Duodenal mucosa (tissue), 2 donors: ENCODE results near the gene SKIC2.
"Not testable (repeated sequence)": the region's sequence is repeated elsewhere in the genome, so short reads cannot be mapped to it uniquely, and the experiment has no call there.

Source experiments
- H3K27ac ChIP-seq: one replicate; pipeline ENCODE4 v1.7.0; 2013; ENCODE audit warnings: low read depth, low read length
- H3K27me3 ChIP-seq, 2 donors: one replicate each; pipeline ENCODE4 v1.7.0; 2013; ENCODE audit warnings: low read length in 2 of 2, control low read depth in 1 of 2; ENCODE audit not compliant: insufficient read depth in 2 of 2, control insufficient read depth in 1 of 2
- H3K36me3 ChIP-seq, 2 donors: one replicate each; pipeline ENCODE4 v1.7.0; 2013; ENCODE audit warnings: low read length in 2 of 2, control low read depth in 1 of 2; ENCODE audit not compliant: insufficient read depth in 2 of 2, control insufficient read depth in 1 of 2
- H3K4me1 ChIP-seq, 2 donors: one replicate each; pipeline ENCODE4 v1.7.0; 2013; ENCODE audit warnings: low read length in 2 of 2, control low read depth in 1 of 2; ENCODE audit not compliant: insufficient read depth in 2 of 2, control insufficient read depth in 1 of 2
- H3K4me3 ChIP-seq, 2 donors: one replicate each; pipeline ENCODE4 v1.7.0; 2013; ENCODE audit warnings: low read length in 2 of 2, low read depth in 1 of 2
- H3K9ac ChIP-seq, 2 donors: one replicate each; pipeline ENCODE4 v1.7.0; 2013; ENCODE audit warnings: low read length in 2 of 2, low read depth in 1 of 2
- H3K9me3 ChIP-seq, 2 donors: one replicate each; pipeline ENCODE4 v1.7.0; 2013; ENCODE audit warnings: low read length in 2 of 2, control low read depth in 1 of 2; ENCODE audit not compliant: control insufficient read depth in 1 of 2

Gene SKIC2

DNA sequence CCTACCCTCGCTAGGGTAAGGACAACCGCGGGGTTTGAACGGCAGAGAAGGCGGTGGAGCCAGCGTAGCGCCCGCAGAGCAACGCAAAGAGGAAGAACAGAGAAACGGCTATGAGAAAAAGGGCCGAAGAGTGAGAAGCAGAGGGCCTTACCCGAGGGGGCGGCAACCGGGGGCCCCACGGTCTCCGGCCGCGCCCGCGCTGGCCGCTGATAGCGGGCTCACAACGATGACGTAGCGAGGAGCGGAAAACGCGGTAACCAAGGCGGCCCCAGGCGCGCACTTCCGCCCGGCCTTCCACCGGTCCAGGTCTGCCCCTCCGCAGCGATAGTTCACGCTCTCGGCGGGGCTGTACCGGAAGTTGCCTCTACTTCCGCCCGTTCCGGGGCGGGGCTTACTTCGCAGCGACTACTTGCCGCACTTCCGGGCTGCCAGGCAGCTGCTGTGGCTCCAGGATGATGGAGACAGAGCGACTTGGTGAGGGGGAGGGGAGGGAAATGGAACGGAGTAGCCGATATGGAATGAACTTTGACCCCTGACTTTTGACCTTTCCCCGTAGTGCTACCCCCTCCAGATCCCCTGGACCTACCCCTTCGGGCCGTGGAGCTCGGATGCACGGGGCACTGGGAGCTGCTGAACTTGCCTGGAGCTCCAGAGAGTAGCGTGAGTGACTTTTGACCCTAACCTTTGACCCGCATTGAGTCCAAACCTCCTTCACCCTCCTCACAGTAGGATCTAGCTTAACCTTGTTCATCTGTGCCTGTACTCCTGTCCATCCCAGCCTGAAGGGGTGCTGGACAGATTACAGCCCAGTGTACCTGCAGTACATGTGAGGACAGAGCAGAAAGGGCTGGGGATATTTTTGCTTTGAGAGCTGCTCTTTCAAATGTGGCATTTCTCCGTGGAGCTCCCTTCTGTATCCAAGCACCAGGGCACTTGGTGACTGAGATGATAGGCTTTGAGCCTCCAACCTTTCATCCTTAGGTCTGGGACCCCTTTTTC is at the start of gene SKIC2, which contains the start of gene NELFE:
Gene SKIC2 (plus strand): TSS at position 435 of the 999 bp plus-strand sequence. CDS start 18 bp downstream, at position 453.
Gene NELFE (minus strand): TSS at position 231 of the 999 bp plus-strand sequence. CDS start 525 bp downstream, outside the sequence.
- Histone ChIP-seq H3K27ac (peak within 1 kb of the TSS; percentile 79), H3K4me3 (peak within 1 kb of the TSS; percentile 99 to 100), H3K9me3 (no peaks in the 10 kb centered on the region), H3K4me1 (peaks cover 19 to 21% of the 10 kb centered on the region in 2 donors), H3K27me3 (no peaks in the 10 kb centered on the region), H3K9ac (peak within 1 kb of the TSS; percentile 98 to 99), H3K36me3 (peaks cover 45 to 65% of the 10 kb centered on the region in 2 donors)

- H3K27me3 ChIP-seq, H3K4me1 ChIP-seq, H3K36me3 ChIP-seq, H3K27ac ChIP-seq, H3K4me3 ChIP-seq, H3K9ac ChIP-seq, H3K9me3 ChIP-seq: not testable (repeated sequence)
These were observed 49.7 kb upstream of the SKIC2 start for GRCh38 chr6:31909298-31909697.

GRCh38 chr6:31911826-31912585 is 47.0 kb upstream of the SKIC2 start:
- Histone ChIP-seq H3K36me3 (no peaks in the 10 kb centered on the region), H3K4me1 (no peaks in the 10 kb centered on the region), H3K27ac (no peak overlapping the region), H3K27me3 (no peaks in the 10 kb centered on the region), H3K4me3 (no peak overlapping the region), H3K9ac (no peak overlapping the region), H3K9me3 (no peaks in the 10 kb centered on the region)

GRCh38 chr6:31915351-31915750 is 43.6 kb upstream of the SKIC2 start:
- H3K27ac ChIP-seq: no peak overlapping the region

GRCh38 chr6:31915756-31916155 is 43.2 kb upstream of the SKIC2 start:
- H3K9me3 ChIP-seq: no peaks in the 10 kb centered on the region
- no peak overlapping the region for H3K9ac ChIP-seq
- no peaks in the 10 kb centered on the region for H3K36me3 ChIP-seq

More at GRCh38 chr6:31915351-31915750, 43.6 kb upstream of the SKIC2 start:
- Histone ChIP-seq H3K9ac (no peak overlapping the region), H3K4me1 (no peaks in the 10 kb centered on the region), H3K27me3 (no peaks in the 10 kb centered on the region), H3K36me3 (no peaks in the 10 kb centered on the region), H3K9me3 (no peaks in the 10 kb centered on the region), H3K4me3 (no peak overlapping the region)

GRCh38 chr6:31918069-31918720 is 40.8 kb upstream of the SKIC2 start:
- H3K9ac ChIP-seq: no peak overlapping the region
- H3K27ac ChIP-seq: no peak overlapping the region
- H3K9me3 ChIP-seq: no peaks in the 10 kb centered on the region
- no peaks in the 10 kb centered on the region for H3K4me1 ChIP-seq
- no peaks in the 10 kb centered on the region for H3K27me3 ChIP-seq
- H3K36me3 ChIP-seq: no peaks in the 10 kb centered on the region
- no peak overlapping the region for H3K4me3 ChIP-seq

More at GRCh38 chr6:31915756-31916155, 43.2 kb upstream of the SKIC2 start:
- H3K4me1 ChIP-seq: no peaks in the 10 kb centered on the region
- no peaks in the 10 kb centered on the region for H3K27me3 ChIP-seq
- H3K4me3 ChIP-seq: no peak overlapping the region
- no peak overlapping the region for H3K27ac ChIP-seq

- Histone ChIP-seq H3K9me3 (no peaks in the 10 kb centered on the region), H3K27ac (no peak overlapping the region)
These were observed 39.2 kb upstream of the SKIC2 start for GRCh38 chr6:31919624-31920303.

GRCh38 chr6:31920811-31921210 is 38.2 kb upstream of the SKIC2 start:
- H3K36me3 ChIP-seq: no peaks in the 10 kb centered on the region
- H3K27me3 ChIP-seq: no peaks in the 10 kb centered on the region
- no peak overlapping the region for H3K4me3 ChIP-seq
- H3K9ac ChIP-seq: no peak overlapping the region
- no peaks in the 10 kb centered on the region for H3K9me3 ChIP-seq
- no peaks in the 10 kb centered on the region for H3K4me1 ChIP-seq
- H3K27ac ChIP-seq: no peak overlapping the region

More at GRCh38 chr6:31919624-31920303, 39.2 kb upstream of the SKIC2 start:
- H3K36me3 ChIP-seq: no peaks in the 10 kb centered on the region
- H3K9ac ChIP-seq: no peak overlapping the region
- no peak overlapping the region for H3K4me3 ChIP-seq
- no peaks in the 10 kb centered on the region for H3K4me1 ChIP-seq
- no peaks in the 10 kb centered on the region for H3K27me3 ChIP-seq

- no peaks in the 10 kb centered on the region for H3K36me3 ChIP-seq
- peaks cover 7 to 10% of the 10 kb centered on the region in 2 donors for H3K4me1 ChIP-seq
- H3K9ac ChIP-seq: no peak overlapping the region
- H3K27me3 ChIP-seq: no peaks in the 10 kb centered on the region
- no peak overlapping the region for H3K27ac ChIP-seq
- no peaks in the 10 kb centered on the region for H3K9me3 ChIP-seq
- H3K4me3 ChIP-seq: no peak overlapping the region
These were observed 36.0 kb upstream of the SKIC2 start for GRCh38 chr6:31922942-31923341.
